Pancreas (tissue), 10 donors: Measurements from ENCODE around the gene SLC15A2. TPM values are rescaled to one million over a fixed set of nuclear protein-coding genes. Genes with fewer than 3 reads are reported as not detected.

Source experiments
- ATAC-seq, 4 donors: fragments of 200-7000 bp; cut with Tn5 transposase; one replicate each; pipeline versions ENCODE4 v1.8.0 to v1.9.1; 2020; ENCODE audit warnings: mild to moderate bottlenecking in 4 of 4, moderate library complexity in 4 of 4
- DNase-seq, 6 donors: peaks; one replicate each; pipeline ENCODE4 v3.0.0-alpha.2; 2020
- FAIRE-seq: peaks from 2 replicates; lab custom pipeline; 2012; peaks lifted over from hg19 to GRCh38; lab: Jason Lieb, UNC
- H3K27ac ChIP-seq, 4 donors: fragments of 200-600 bp; sonication (generic); 1 replicate in 3 of 4; 2 replicates in 1 of 4; pipeline versions ENCODE4 v1.5.0 to v1.8.0; 2020
- H3K27me3 ChIP-seq, 4 donors: fragments of 200-600 bp; one replicate each; pipeline ENCODE4 v1.8.0; 2021
- H3K36me3 ChIP-seq, 3 donors: fragments of 200-600 bp; sonication (generic) in 1 of 3; one replicate each; pipeline versions ENCODE4 v1.5.0 to v1.8.0; 2020 to 2021
- H3K4me1 ChIP-seq, 3 donors: fragments of 200-600 bp; one replicate each; pipeline ENCODE4 v1.8.0; 2021
- H3K4me3 ChIP-seq, 4 donors: fragments of 200-600 bp; sonication (generic) in 2 of 4; one replicate each; pipeline versions ENCODE4 v1.5.0 to v1.8.0; 2020 to 2021
- H3K9me3 ChIP-seq, 4 donors: fragments of 200-600 bp; one replicate each; pipeline ENCODE4 v1.8.0; 2021
- CTCF ChIP-seq, 4 donors: fragments of 200-600 bp; sonication (generic) in 3 of 4; IDR thresholded peaks; one replicate each; pipeline versions ENCODE4 v1.5.0 to v1.8.0; 2021; ENCODE audit warnings: antibody characterized with exemption in 4 of 4
- WGBS, 2 donors: extraction: QIAGEN DNeasy Blood & Tissue Kit; methylation state at CpG; one replicate each; pipeline ENCODE4 v1.1.7; 2013; 5-methylcytosine and 5-hydroxymethylcytosine counted together
- intact Hi-C, 3 donors: fragments of 100-400 bp; cut with DNase I; formaldehyde crosslinking; loops; one replicate each; pipeline versions ENCODE4 v1.11.1 to v1.14.2; 2022
- polyA plus RNA-seq, 2 donors: library from polyadenylated mRNA; stranded (reverse); fragments of 200-250 nt; gene quantifications; one replicate each; pipeline ENCODE4 v1.2.3, GENCODE V29; 2013
- total RNA-seq, 6 donors: library from RNA; stranded (reverse); fragmentation: NEBNext Ultra II Directional in 4 of 6; extraction: Animal tissue kit (Norgen Biotek cat#: 25700) in 4 of 6; gene quantifications; one replicate each; pipeline versions ENCODE4 v1.2.1 to v1.2.4, GENCODE V29; 2021 to 2023
- donor health status: healthy with polysubstance abuse.
- donor health status: DM: no; HTN: no; CAD: no; lungs with moderate emphysema.
- donor health status: DM: no; HTN: no; CAD: no.
- donor health status: control.
- donor health status: control.
- donor health status: Bipolar disorder and iron deficiency.
- donor health status: DM: yes; HTN: yes; CAD: no.
- donor health status: DM: no; HTN: no; CAD: no.
- donor health status: DM: no; HTN: no; CAD: no.
- donor health status: DM: yes; HTN: yes; CAD: no.

Gene SLC15A2
- total and polyA plus RNA-seq, 8 donors: 1.9 to 22.5 (median 5.0) TPM

- FAIRE-seq: no peak
- no peaks in the 10 kb centered on the region for H3K9me3 ChIP-seq
- DNase-seq: no peak
- TF ChIP-seq CTCF (IDR thresholded peaks at IDR 0.05): no peak
- no peak overlapping the region for H3K27ac ChIP-seq
- no peaks in the 10 kb centered on the region for H3K36me3 ChIP-seq
- H3K4me1 ChIP-seq: no peaks in the 10 kb centered on the region
- 87 to 94% methylated on average over 1 of the region's 1 CpG for WGBS, 2 donors
- no peaks in the 10 kb centered on the region for H3K27me3 ChIP-seq
- intact Hi-C loops: no loop called here
- no peak overlapping the region for H3K4me3 ChIP-seq
- no peak for ATAC-seq
Measured at GRCh38 chr3:121963608-121964007, 69.4 kb downstream of the SLC15A2 start.

- Histone ChIP-seq H3K27ac (no peak overlapping the region), H3K4me1 (peaks cover 0 to 13% (median 4%) of the 10 kb centered on the region in 3 donors), H3K36me3 (no peaks in the 10 kb centered on the region), H3K27me3 (no peaks in the 10 kb centered on the region), H3K4me3 (no peak overlapping the region), H3K9me3 (no peaks in the 10 kb centered on the region)
- no peak for TF ChIP-seq CTCF (IDR thresholded peaks at IDR 0.05)
- no peak for ATAC-seq
- 87 to 92% methylated on average over 2 of the region's 2 CpGs for WGBS, 2 donors
- FAIRE-seq: no peak
- intact Hi-C loops: no loop called here
- DNase-seq: no peak
Measured at GRCh38 chr3:121969631-121970030, 75.4 kb downstream of the SLC15A2 start.

- Histone ChIP-seq H3K9me3 (no peaks in the 10 kb centered on the region), H3K4me1 (peaks cover 0 to 13% (median 8%) of the 10 kb centered on the region in 3 donors), H3K27ac (no peak overlapping the region), H3K4me3 (no peak overlapping the region), H3K27me3 (no peaks in the 10 kb centered on the region), H3K36me3 (no peaks in the 10 kb centered on the region)
- no peak for TF ChIP-seq CTCF (IDR thresholded peaks at IDR 0.05)
- FAIRE-seq: no peak
- DNase-seq: no peak
- WGBS, 2 donors: 34 to 52% methylated on average over 1 of the region's 1 CpG
- intact Hi-C loops: no loop called here
- peak in 1 of 4 donors; percentile 44 for ATAC-seq
Measured at GRCh38 chr3:121970047-121970446, 75.8 kb downstream of the SLC15A2 start.

GRCh38 chr3:121974601-121975111 is 80.5 kb downstream of the SLC15A2 start:
- H3K9me3 ChIP-seq: no peaks in the 10 kb centered on the region
- WGBS, 2 donors: 95 to 99% methylated on average over 2 of the region's 2 CpGs
- no peak for TF ChIP-seq CTCF (IDR thresholded peaks at IDR 0.05)

GRCh38 chr3:121975702-121976302 is 81.6 kb downstream of the SLC15A2 start:
- H3K36me3 ChIP-seq: no peaks in the 10 kb centered on the region
- no peaks in the 10 kb centered on the region for H3K9me3 ChIP-seq
- FAIRE-seq: no peak
- peak overlapping the region in 2 of 4 donors; percentile 32 to 53 for H3K27ac ChIP-seq
- peaks cover 14 to 37% (median 29%) of the 10 kb centered on the region in 3 donors for H3K4me1 ChIP-seq
- DNase-seq: no peak
- intact Hi-C loops: no loop called here
- 24 to 31% methylated on average over 1 of the region's 1 CpG for WGBS, 2 donors
- peak; percentile 79 to 86 (median 82) for ATAC-seq
- no peaks in the 10 kb centered on the region for H3K27me3 ChIP-seq
- no peak for TF ChIP-seq CTCF (IDR thresholded peaks at IDR 0.05)
- no peak overlapping the region for H3K4me3 ChIP-seq

More at GRCh38 chr3:121974601-121975111, 80.5 kb downstream of the SLC15A2 start:
- FAIRE-seq: no peak
- Histone ChIP-seq H3K27me3 (no peaks in the 10 kb centered on the region), H3K27ac (peak overlapping the region in 2 of 4 donors; percentile 32 to 53), H3K36me3 (no peaks in the 10 kb centered on the region), H3K4me1 (peaks cover 8 to 30% (median 29%) of the 10 kb centered on the region in 3 donors), H3K4me3 (no peak overlapping the region)
- intact Hi-C loops: no loop called here
- ATAC-seq: no peak
- DNase-seq: no peak
